ENCODE data around the gene FBXO8.
"Not testable (repeated sequence)": the region's sequence is repeated elsewhere in the genome, so short reads cannot be mapped to it uniquely, and the experiment has no call there.

FBXO8 gene

DNA sequence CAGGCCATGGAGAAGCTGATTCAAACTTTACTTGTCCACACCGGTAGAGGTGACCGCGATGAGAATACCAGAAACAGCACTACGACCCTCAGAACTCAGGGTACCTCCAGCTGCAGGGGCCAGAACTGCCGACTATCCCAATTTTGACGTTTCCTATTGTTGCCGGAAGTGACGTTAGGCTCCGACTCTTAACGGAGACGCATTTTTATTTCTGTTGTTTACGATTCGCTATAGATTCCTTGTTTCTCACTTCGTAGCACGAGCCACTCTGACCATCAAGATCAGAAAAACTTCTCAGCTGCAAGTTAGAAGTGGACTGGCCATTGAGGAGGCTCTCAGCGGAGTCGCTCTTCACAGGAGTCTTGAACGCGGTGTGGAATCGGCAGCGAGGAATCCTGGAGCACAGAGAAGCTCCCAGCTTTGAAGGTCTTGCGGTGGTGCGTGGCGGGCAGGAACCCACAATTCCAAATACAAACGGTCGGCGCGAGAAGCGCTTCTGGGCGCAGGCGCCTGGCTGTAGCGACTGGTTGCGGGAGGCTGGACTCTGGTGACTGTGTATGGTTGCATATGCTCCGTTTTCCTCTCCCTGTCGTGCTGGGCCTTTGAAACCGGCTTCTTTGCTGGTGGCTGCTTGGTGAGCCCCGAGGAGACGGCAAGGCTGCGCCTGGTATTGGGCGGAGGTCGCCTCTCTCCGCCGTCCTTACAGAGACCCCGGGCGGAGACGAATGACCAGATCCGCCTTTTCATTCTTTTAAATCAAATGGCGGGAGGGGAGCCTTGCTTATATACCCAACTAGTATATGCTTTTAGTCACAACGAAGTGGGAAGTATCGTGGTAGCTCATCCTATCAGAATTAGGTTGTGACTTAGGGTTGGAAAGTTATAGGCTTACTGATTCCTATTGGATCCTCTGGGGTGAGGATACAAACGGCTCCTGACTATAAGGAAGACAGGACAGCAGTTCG, at the start of gene FBXO8, which contains the start of gene CEP44:
TSS of gene FBXO8 (minus strand) at position 161 of the 965 bp plus-strand sequence. CDS start 20,575 bp downstream, outside the sequence.
TSS of gene CEP44 (plus strand) at position 405 of the 965 bp plus-strand sequence. CDS start 15,211 bp downstream, outside the sequence.
- DNase-seq (ENCODE audit: low read depth in 3 of 3): peak; percentile 29 to 49 (median 44)

DNA sequence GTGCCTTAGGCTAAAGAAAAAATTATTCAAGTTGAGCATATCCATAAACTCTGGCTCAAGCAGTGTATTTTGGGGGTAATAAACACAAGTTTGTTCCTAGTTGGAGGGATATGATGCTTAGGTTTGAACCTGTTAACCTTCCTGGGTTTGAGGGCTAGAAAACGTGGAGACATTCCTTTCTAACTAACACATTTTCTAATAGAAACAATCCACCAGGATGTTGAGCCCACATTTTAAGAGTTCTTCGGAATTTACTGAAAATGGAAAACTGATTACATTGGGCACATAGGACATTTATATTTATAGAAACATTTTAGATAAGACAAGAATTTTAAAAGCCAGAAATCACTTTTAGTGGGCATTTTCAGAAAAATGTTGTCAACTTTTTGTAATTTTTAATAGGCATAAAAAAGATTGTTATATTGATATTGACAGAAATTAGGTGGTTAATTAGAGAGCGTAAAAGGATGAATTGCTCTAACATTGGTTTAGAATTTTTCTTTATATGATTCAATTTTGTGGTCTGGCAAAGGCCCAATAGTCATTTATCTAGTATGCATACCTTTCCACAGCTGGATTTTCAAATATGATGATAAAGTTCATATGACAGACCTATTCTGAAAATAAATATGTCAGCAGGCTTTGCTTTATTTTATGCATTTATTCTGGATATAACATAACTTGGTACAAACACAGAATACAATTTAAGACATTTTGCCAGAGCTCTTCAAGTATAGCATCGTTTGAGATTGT, 49.5 kb upstream of the FBXO8 start:
- DNase-seq (ENCODE audit: low read depth in 3 of 3): no peak

- no peak for DNase-seq (ENCODE audit: low read depth in 3 of 3)
These were observed 41.3 kb upstream of the FBXO8 start for GRCh38 chr4:174324725-174325124.

DNA sequence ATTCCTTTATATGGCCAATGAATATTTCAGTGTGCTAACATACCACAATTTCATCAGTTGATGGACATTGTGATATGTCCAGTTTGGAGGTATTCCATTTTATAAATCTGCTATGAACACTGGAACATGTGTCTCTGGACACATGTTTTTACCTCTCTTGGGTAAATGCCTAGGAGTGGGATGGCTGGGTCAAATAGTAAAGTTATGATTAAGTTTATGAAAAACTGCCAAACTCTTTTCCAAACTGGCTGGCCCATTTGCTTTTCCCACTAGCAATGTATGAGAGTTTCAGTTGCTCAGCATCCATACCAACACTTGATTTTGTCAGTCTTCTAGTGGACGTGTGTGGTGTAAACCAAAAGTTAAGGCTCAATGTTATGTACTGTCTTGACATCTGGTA, 40.8 kb upstream of the FBXO8 start:
- no peak for DNase-seq (ENCODE audit: low read depth in 3 of 3)

GRCh38 chr4:174320494-174321199, 37.2 kb upstream of the FBXO8 start:
- DNase-seq (ENCODE audit: low read depth in 3 of 3): no peak

GRCh38 chr4:174318829-174319764, 35.6 kb upstream of the FBXO8 start:
- DNase-seq (ENCODE audit: low read depth in 3 of 3): no peak

DNA sequence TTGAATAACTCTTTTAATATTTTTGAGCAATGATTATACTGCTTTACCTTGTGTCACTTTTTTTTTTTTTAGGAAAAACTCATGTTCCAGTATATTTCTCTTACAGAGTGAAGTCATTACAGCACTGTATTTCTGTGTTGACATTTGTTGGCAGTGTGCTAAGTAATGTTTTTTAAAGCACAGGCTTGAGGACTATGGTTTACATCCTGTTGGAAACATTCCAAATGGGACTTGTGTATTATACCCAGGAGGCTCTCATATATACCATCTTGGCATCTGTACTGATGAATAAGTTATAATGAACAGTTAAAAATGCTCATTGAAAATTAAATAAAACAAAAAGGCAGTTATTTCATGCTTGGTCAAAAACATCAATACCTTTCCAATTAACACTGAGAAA, 34.1 kb upstream of the FBXO8 start:
- DNase-seq (ENCODE audit: low read depth in 3 of 3): no peak

- DNase-seq (ENCODE audit: low read depth in 3 of 3): no peak
These were observed 33.5 kb upstream of the FBXO8 start for GRCh38 chr4:174316954-174317353.

GRCh38 chr4:174316546-174316945, 33.1 kb upstream of the FBXO8 start:
- no peak for DNase-seq (ENCODE audit: low read depth in 3 of 3)

DNA sequence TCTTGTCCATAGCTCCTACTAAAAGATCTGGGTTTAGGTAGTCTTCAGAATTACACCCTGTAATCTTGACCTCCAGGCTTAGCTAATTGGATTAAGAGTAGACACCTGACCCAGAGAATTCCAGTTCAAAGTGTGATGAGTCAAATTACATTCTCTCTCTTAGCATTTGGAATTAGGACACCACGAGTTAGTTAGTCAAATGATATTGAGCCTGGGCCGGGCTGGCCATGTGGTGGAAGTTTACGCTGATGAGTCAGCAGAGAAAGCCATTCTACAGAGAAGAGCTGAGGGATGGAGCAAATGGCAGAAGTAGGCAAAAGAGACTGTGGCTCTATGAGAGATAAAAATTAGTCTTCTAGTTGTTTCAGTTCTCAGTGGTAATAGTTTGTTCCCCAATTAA, 31.3 kb upstream of the FBXO8 start:
- DNase-seq (ENCODE audit: low read depth in 3 of 3): no peak

DNA sequence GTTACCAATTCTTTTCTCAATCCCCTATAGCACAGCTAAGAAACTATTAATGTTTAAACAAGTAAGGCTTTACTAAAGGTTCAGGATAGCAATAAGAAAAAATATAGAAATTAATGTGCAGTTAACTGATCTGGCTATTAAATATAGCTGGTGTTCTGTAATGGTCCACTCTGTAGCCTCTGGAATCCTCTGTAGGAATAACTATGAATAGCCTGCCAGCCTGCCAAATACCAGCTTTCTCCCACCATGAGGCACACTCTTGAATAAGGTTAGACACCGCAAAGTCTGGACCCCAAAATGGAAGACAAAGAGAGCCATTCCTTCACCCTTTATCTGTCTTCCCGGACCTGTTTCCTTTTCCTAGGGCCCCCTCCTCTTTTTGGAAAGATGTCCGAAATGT, 30.8 kb upstream of the FBXO8 start:
- DNase-seq (ENCODE audit: low read depth in 3 of 3): no peak

DNA sequence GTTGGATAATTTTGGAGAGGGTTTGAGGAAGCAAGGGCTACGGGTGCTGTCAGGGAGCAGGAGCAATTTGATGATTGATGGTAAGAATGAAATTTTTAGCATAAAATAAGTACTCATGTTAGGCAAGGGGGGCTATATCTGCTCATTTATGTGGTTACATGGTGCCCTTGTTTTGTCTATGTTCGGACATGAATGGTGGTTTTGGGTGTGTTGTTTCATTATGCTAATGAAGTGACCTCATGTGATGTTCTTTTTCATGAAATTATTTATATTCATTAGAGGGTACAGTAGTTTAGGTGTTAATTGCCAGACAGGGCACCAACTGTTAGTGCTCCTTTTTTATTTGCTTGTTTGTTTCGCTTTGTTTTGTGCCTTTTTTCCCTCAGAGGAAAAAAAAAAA, 29.5 kb upstream of the FBXO8 start:
- no peak for DNase-seq (ENCODE audit: low read depth in 3 of 3)

- no peak for DNase-seq (ENCODE audit: low read depth in 3 of 3)
These were observed 24.2 kb upstream of the FBXO8 start for GRCh38 chr4:174307694-174308093.

DNA sequence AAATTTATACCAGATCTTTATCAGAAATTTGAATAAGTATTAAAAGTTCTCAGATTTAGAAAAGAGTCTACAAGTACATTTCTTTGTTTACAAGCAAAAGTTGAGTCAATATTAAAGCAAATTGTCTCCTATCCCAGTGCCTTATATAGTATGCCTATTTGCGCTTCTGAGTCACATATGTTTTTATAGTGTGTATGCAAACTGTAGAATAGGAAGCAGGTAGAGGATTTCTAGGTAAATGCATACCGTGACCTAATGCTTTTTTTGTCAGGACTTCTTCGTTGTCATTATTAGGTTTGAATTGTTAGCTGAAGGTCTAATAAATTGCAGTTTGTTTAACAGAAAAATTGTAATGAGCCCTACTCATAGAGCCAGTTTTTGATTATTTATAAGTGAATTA, 22.5 kb upstream of the FBXO8 start:
- DNase-seq (ENCODE audit: low read depth in 3 of 3): no peak

- no peak for DNase-seq (ENCODE audit: low read depth in 3 of 3)
These were observed 21.2 kb upstream of the FBXO8 start for GRCh38 chr4:174304664-174305063.

GRCh38 chr4:174303687-174304086, 20.2 kb upstream of the FBXO8 start:
- no peak for DNase-seq (ENCODE audit: low read depth in 3 of 3)

GRCh38 chr4:174295142-174295541, 11.7 kb upstream of the FBXO8 start:
- DNase-seq (ENCODE audit: low read depth in 3 of 3): not testable (repeated sequence)

GRCh38 chr4:174294641-174295040, 11.2 kb upstream of the FBXO8 start:
- not testable (repeated sequence) for DNase-seq (ENCODE audit: low read depth in 3 of 3)

- DNase-seq (ENCODE audit: low read depth in 3 of 3): no peak
These were observed 9.0 kb upstream of the FBXO8 start for GRCh38 chr4:174292473-174292872.

- DNase-seq (ENCODE audit: low read depth in 3 of 3): no peak
These were observed 3.4 kb upstream of the FBXO8 start for GRCh38 chr4:174286870-174287269.

GRCh38 chr4:174284487-174284886, 1.0 kb upstream of the FBXO8 start:
- no peak for DNase-seq (ENCODE audit: low read depth in 3 of 3)

Data from stimulated activated CD4-positive, alpha-beta T cell treated with anti-CD3 and anti-CD28 coated beads, TNF-alpha, amount 100 ng/mL, for 4 hours (primary cell).